HepG2 (cell line): Measurements from ENCODE around the gene TUBB. TPM values are rescaled to one million over a fixed set of nuclear protein-coding genes. Genes with fewer than 3 reads are reported as not detected.

Experiments used
- FOXJ3 ChIP-seq: sonication (generic); formaldehyde crosslinking; IDR thresholded peaks from 2 replicates; pipeline ENCODE4 v1.4.0; 2020; ENCODE audit warnings: missing genetic modification reagents, mild to moderate bottlenecking, borderline replicate concordance
- GTF2F1 ChIP-seq: fragments of 150-350 bp; IDR thresholded peaks from 2 replicates; pipeline ENCODE4 v1.6.1; 2014; ENCODE audit warnings: low read length
- HMG20B ChIP-seq: conservative IDR thresholded peaks from 2 replicates; pipeline ENCODE4 v1.6.1; 2016; ENCODE audit warnings: missing genetic modification reagents, missing compliant biosample characterization
- JUN ChIP-seq: sonication (generic); formaldehyde crosslinking; IDR thresholded peaks from 2 replicates; pipeline ENCODE4 v1.4.0; 2020; ENCODE audit warnings: mild to moderate bottlenecking, missing genetic modification reagents
- MXI1 ChIP-seq: IDR thresholded peaks from 3 replicates; pipeline ENCODE4 v1.6.1; 2012; ENCODE audit warnings: low read depth, low read length, inconsistent platforms, borderline replicate concordance
- PITX1 ChIP-seq: sonication (generic); formaldehyde crosslinking; IDR thresholded peaks from 2 replicates; pipeline ENCODE4 v1.5.1; 2020; ENCODE audit warnings: mild to moderate bottlenecking, missing genetic modification reagents
- RARG ChIP-seq: sonication (generic); formaldehyde crosslinking; IDR thresholded peaks from 2 replicates; pipeline ENCODE4 v1.4.0; 2020; ENCODE audit warnings: low read depth, mild to moderate bottlenecking, missing genetic modification reagents
- RFX5 ChIP-seq: IDR thresholded peaks from 2 replicates; pipeline ENCODE4 v1.6.1; 2011; ENCODE audit warnings: low read depth, low read length, improper control_type of control experiment
- RFXAP ChIP-seq: sonication (generic); formaldehyde crosslinking; IDR thresholded peaks from 2 replicates; pipeline ENCODE4 v1.4.0; 2020; ENCODE audit warnings: missing genetic modification reagents, borderline replicate concordance
- SIX4 ChIP-seq: sonication (generic); formaldehyde crosslinking; IDR thresholded peaks from 2 replicates; pipeline ENCODE4 v1.4.0; 2020; ENCODE audit warnings: missing genetic modification reagents
- WIZ ChIP-seq: sonication (generic); formaldehyde crosslinking; IDR thresholded peaks from 2 replicates; pipeline ENCODE4 v1.5.1; 2020; ENCODE audit warnings: mild to moderate bottlenecking, missing genetic modification reagents
- ZBTB7A ChIP-seq: sonication (generic); formaldehyde crosslinking; IDR thresholded peaks from 2 replicates; pipeline ENCODE4 v1.8.0; 2022; ENCODE audit warnings: mild to moderate bottlenecking, missing genetic modification reagents
- ZFY ChIP-seq: sonication (generic); formaldehyde crosslinking; IDR thresholded peaks from 2 replicates; pipeline ENCODE4 v1.4.0; 2020; ENCODE audit warnings: missing genetic modification reagents
- ZNF235 ChIP-seq: sonication (generic); formaldehyde crosslinking; IDR thresholded peaks from 2 replicates; pipeline ENCODE4 v1.8.1; 2023; ENCODE audit warnings: mild to moderate bottlenecking, missing genetic modification reagents, borderline replicate concordance
- ZNF326 ChIP-seq: sonication (generic); formaldehyde crosslinking; IDR thresholded peaks from 2 replicates; pipeline ENCODE4 v1.4.0; 2020; ENCODE audit warnings: missing genetic modification reagents, borderline replicate concordance
- ZNF460 ChIP-seq: sonication (generic); formaldehyde crosslinking; IDR thresholded peaks from 2 replicates; pipeline ENCODE4 v1.5.1; 2020; ENCODE audit warnings: missing genetic modification reagents, mild to moderate bottlenecking, borderline replicate concordance
- ZNF496 ChIP-seq: sonication (generic); formaldehyde crosslinking; IDR thresholded peaks from 2 replicates; pipeline ENCODE4 v1.8.1; 2023; ENCODE audit warnings: mild to moderate bottlenecking, moderate library complexity, missing genetic modification reagents; ENCODE audit not compliant: insufficient replicate concordance
- ZNF510 ChIP-seq: sonication (generic); formaldehyde crosslinking; IDR thresholded peaks from 2 replicates; pipeline ENCODE4 v1.4.0; 2020; ENCODE audit warnings: low read depth, mild to moderate bottlenecking, missing genetic modification reagents
- ZNF570 ChIP-seq: sonication (generic); formaldehyde crosslinking; IDR thresholded peaks from 2 replicates; pipeline ENCODE4 v1.4.0; 2020; ENCODE audit warnings: mild to moderate bottlenecking, missing genetic modification reagents, borderline replicate concordance
- ZNF670 ChIP-seq: sonication (generic); formaldehyde crosslinking; IDR thresholded peaks from 2 replicates; pipeline ENCODE4 v1.8.0; 2022; ENCODE audit warnings: mild to moderate bottlenecking, missing genetic modification reagents, borderline replicate concordance
- ZNF7 ChIP-seq: IDR thresholded peaks from 2 replicates; pipeline ENCODE4 v1.6.1; 2016; ENCODE audit warnings: missing biosample characterization, missing genetic modification reagents
- polyA plus RNA-seq, 8 experiments: library from polyadenylated mRNA; depleted of rRNA in 3 of 8; stranded (reverse) in 7 of 8; unstranded in 1 of 8; fragments of >200 nt; fragmentation: Illumina TruSeq in 4 of 8; extraction: Trizol in 4 of 8; gene quantifications; 2 replicates each; pipeline versions ENCODE4 v1.2.1 to v1.2.3, GENCODE V29; 2011 to 2016; ENCODE audit warnings: low read depth in 4 of 8, missing spikeins in 1 of 8, mixed read lengths in 1 of 8; ENCODE audit not compliant: insufficient read depth in 1 of 8
- total RNA-seq, 5 experiments: library from RNA; depleted of rRNA; stranded (reverse); fragments of >200 nt; fragmentation: Illumina TruSeq; extraction: Trizol; gene quantifications; 2 replicates each; pipeline ENCODE4 v1.2.3, GENCODE V29; 2016; ENCODE audit warnings: low read depth in 1 of 5
- TF ChIP-seq, protein P1 (sequence below): sonication (generic); formaldehyde crosslinking; IDR thresholded peaks from 2 replicates; pipeline ENCODE4 v1.4.0; 2020; ENCODE audit warnings: mild to moderate bottlenecking, missing genetic modification reagents
- TF ChIP-seq, protein P2 (sequence below): sonication (generic); formaldehyde crosslinking; IDR thresholded peaks from 2 replicates; pipeline ENCODE4 v1.4.0; 2020; ENCODE audit warnings: missing genetic modification reagents
- TF ChIP-seq, protein P3 (sequence below): sonication (generic); formaldehyde crosslinking; IDR thresholded peaks from 2 replicates; pipeline ENCODE4 v1.9.0; 2021; ENCODE audit warnings: missing genetic modification reagents, mild to moderate bottlenecking, borderline replicate concordance
- TF ChIP-seq, protein P4 (sequence below): fragments of 450-650 bp; IDR thresholded peaks from 2 replicates; pipeline ENCODE4 v1.6.1; 2017

The TUBB gene
- total and polyA plus RNA-seq, 2 of the 13 experiments (the other 11 are each of a cell fraction or from before 2014, with no cell fraction given): 911 to 1,163 TPM

DNA sequence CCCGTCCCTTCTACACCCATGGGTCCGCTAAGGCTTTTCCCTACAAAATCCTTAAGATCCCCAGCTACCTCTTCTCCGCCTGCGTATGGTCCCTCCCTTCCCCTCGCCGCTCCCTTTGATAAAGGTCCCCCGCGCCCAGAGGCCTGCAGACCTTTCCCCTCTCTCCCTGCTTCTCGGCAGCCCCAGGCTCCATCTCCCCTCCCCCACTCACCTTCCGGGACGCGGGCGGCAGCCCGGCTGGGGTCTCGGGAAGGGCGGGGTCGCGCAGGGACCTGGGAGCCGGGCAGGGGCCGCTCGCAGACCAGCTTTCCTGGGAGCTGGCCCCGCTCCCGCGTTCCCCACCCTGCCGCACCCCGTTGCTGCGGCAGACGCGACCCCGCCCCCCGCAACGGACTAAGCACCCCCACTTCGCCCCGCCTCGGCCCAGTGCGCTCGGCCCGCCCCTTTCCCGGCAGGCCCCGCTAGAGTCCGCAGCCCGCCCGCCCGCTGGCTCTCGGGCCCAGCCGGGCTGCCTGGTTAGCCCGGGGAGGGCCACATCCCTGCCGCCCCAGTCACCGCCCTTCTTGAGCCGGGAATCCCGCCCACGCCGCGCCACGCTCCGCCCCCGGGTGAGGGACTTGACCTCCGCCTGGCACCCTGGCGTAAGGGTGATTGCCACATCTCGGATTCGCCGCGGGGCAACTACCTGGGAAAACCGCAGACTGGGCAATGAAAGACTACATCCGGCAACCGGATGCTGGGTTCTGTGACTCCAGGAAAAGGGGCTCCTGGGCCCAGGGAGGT is 22.4 kb downstream of the TUBB start, which contains the start of gene FLOT1 (continued):
- peak; percentile 27; the same call in 1 of the 2 replicates for TF ChIP-seq JUN
- TF ChIP-seq GTF2F1: no peak
- peak; percentile 83 for TF ChIP-seq ZFY (CRISPR knock-in tag)
- TF ChIP-seq FOXJ3 (CRISPR knock-in tag): peak; percentile 7
- peak; percentile 74 for TF ChIP-seq HMG20B
- TF ChIP-seq RARG (CRISPR knock-in tag): no peak
- TF ChIP-seq, protein P1, sequence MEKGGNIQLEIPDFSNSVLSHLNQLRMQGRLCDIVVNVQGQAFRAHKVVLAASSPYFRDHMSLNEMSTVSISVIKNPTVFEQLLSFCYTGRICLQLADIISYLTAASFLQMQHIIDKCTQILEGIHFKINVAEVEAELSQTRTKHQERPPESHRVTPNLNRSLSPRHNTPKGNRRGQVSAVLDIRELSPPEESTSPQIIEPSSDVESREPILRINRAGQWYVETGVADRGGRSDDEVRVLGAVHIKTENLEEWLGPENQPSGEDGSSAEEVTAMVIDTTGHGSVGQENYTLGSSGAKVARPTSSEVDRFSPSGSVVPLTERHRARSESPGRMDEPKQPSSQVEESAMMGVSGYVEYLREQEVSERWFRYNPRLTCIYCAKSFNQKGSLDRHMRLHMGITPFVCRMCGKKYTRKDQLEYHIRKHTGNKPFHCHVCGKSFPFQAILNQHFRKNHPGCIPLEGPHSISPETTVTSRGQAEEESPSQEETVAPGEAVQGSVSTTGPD (CRISPR knock-in tag): peak; percentile 89
- TF ChIP-seq ZNF235 (CRISPR knock-in tag): peak; percentile 98; the same call in 1 of the 2 replicates
- TF ChIP-seq, protein P2, sequence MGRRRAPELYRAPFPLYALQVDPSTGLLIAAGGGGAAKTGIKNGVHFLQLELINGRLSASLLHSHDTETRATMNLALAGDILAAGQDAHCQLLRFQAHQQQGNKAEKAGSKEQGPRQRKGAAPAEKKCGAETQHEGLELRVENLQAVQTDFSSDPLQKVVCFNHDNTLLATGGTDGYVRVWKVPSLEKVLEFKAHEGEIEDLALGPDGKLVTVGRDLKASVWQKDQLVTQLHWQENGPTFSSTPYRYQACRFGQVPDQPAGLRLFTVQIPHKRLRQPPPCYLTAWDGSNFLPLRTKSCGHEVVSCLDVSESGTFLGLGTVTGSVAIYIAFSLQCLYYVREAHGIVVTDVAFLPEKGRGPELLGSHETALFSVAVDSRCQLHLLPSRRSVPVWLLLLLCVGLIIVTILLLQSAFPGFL (CRISPR knock-in tag): no peak
- no peak; the same call in 1 of the 2 replicates for TF ChIP-seq RFXAP (CRISPR knock-in tag)
- peak; percentile 57 for TF ChIP-seq ZNF496
- TF ChIP-seq ZNF7 (CRISPR knock-in tag): peak; percentile 26; the same call in 1 of the 2 replicates
- no peak; the same call in none of the 2 replicates for TF ChIP-seq ZNF510 (CRISPR knock-in tag)
- peak; percentile 82; the same call in 2 of the 3 replicates for TF ChIP-seq MXI1
- peak; percentile 55; the same call in 1 of the 2 replicates for TF ChIP-seq PITX1 (CRISPR knock-in tag)
- TF ChIP-seq RFX5: no peak
- TF ChIP-seq ZNF460 (CRISPR knock-in tag): peak; percentile 73; the same call in 1 of the 2 replicates
- TF ChIP-seq SIX4 (CRISPR knock-in tag): peak; percentile 49; the same call in 1 of the 2 replicates
- peak; percentile 92 for TF ChIP-seq ZBTB7A (CRISPR knock-in tag)
- TF ChIP-seq ZNF670 (CRISPR knock-in tag): peak; percentile 88
- TF ChIP-seq WIZ (CRISPR knock-in tag): peak; percentile 93
- TF ChIP-seq ZNF570 (CRISPR knock-in tag): no peak
- TF ChIP-seq, protein P3, sequence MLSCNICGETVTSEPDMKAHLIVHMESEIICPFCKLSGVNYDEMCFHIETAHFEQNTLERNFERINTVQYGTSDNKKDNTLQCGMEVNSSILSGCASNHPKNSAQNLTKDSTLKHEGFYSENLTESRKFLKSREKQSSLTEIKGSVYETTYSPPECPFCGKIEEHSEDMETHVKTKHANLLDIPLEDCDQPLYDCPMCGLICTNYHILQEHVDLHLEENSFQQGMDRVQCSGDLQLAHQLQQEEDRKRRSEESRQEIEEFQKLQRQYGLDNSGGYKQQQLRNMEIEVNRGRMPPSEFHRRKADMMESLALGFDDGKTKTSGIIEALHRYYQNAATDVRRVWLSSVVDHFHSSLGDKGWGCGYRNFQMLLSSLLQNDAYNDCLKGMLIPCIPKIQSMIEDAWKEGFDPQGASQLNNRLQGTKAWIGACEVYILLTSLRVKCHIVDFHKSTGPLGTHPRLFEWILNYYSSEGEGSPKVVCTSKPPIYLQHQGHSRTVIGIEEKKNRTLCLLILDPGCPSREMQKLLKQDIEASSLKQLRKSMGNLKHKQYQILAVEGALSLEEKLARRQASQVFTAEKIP (CRISPR knock-in tag): no peak
- peak; percentile 92; the same call in 1 of the 2 replicates for TF ChIP-seq ZNF326 (CRISPR knock-in tag)
- TF ChIP-seq, protein P4, sequence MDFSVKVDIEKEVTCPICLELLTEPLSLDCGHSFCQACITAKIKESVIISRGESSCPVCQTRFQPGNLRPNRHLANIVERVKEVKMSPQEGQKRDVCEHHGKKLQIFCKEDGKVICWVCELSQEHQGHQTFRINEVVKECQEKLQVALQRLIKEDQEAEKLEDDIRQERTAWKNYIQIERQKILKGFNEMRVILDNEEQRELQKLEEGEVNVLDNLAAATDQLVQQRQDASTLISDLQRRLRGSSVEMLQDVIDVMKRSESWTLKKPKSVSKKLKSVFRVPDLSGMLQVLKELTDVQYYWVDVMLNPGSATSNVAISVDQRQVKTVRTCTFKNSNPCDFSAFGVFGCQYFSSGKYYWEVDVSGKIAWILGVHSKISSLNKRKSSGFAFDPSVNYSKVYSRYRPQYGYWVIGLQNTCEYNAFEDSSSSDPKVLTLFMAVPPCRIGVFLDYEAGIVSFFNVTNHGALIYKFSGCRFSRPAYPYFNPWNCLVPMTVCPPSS: no peak
